Measurements from ENCODE around the gene ACADVL.
"Not testable (repeated sequence)": the region's sequence is repeated elsewhere in the genome, so short reads cannot be mapped to it uniquely, and the experiment has no call there.

ACADVL gene

GRCh38 chr17:7235693-7236665 is 16.2 kb downstream of the ACADVL start:
- DNase-seq: no peak

GRCh38 chr17:7236808-7237207 is 17.1 kb downstream of the ACADVL start:
- DNase-seq: no peak

- no peak for DNase-seq
Observed at GRCh38 chr17:7237266-7237760, 17.6 kb downstream of the ACADVL start.

- DNase-seq: no peak
Observed at GRCh38 chr17:7237761-7238419, 18.2 kb downstream of the ACADVL start.

GRCh38 chr17:7238420-7239090 is 18.8 kb downstream of the ACADVL start:
- DNase-seq: no peak

- peak; percentile 88 to 92 for DNase-seq
Observed at GRCh38 chr17:7239091-7240027, 19.6 kb downstream of the ACADVL start, which contains the start of gene PHF23. PHF23 (minus strand) TSS chr17:7239457; CDS start chr17:7239279, 178 bp downstream.

- DNase-seq: no peak
Observed at GRCh38 chr17:7240375-7240774, 20.6 kb downstream of the ACADVL start.

DNA sequence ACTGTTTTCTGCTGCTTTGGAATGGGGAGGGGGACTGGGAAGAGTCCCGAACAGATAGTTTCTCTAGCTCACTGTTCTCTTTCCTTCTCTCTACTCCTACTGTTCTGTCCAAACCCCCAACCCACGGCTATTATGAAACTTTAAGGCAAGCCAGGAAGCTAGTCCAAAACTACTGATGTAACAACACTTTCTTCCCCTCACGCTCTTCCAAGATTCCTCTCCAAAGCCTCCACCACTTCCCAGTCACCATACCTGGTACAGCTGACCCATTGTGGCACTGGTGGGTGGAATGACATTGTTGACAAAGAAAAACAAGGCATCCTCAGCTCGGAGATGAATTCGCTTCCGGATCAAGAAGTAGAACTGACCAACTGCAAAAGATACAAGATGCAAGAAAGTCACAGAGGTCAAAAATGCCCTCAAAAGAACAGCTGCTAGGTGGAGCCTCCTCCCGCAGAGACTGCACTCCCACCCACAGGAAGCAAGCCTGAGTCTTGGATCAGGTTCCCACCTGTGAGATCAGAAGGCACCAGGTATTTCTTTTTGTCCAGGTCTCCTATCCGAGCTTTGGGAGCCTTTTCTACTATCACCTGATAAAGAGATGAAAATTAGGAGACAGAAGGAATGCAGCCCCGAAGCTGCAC is 21.5 kb downstream of the ACADVL start:
- no peak for DNase-seq

GRCh38 chr17:7241783-7242716 is 22.3 kb downstream of the ACADVL start, which contains the start of gene GABARAP:
GABARAP (minus strand) TSS chr17:7242449; CDS start chr17:7242330, 119 bp downstream.
- peak; percentile 59 to 80 for DNase-seq

- peak; percentile 71 to 93 for DNase-seq
Observed at GRCh38 chr17:7242717-7243452, 23.1 kb downstream of the ACADVL start.

DNA sequence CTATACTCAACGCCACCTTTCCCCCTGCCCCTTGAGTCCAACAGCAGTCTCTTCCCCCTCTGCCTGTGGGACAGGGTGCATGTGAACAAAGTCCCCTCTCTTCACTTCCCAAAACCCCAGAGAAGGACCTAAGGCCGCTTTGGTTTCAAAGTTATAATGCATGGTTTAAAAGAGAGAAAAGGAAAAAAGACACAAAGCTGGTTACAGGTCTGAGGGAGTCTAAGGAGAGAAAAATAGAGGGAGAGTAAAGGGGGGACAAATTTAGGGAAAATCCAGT is 23.7 kb downstream of the ACADVL start:
- DNase-seq: no peak

- not testable (repeated sequence) for DNase-seq
Observed at GRCh38 chr17:7243838-7244237, 24.1 kb downstream of the ACADVL start.

DNA sequence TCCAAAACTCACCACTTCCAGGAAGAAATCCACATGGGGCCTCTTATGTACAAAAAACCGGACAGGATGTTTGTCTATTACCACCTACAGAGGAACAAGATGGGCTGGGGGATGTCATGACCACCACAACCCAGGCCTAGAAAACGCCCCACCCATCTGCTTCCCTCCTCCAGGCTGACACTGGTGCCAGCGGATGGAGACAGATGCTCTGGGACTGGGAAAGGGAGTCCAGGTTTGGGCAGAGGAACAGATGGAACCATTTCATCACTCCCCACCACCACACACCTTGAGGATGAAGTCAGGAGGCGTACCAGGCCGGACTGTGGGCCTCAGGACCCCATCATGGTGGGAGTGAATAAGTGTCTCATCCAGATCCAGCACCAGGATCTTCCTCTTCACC is 27.0 kb downstream of the ACADVL start:
- DNase-seq: no peak

DNA sequence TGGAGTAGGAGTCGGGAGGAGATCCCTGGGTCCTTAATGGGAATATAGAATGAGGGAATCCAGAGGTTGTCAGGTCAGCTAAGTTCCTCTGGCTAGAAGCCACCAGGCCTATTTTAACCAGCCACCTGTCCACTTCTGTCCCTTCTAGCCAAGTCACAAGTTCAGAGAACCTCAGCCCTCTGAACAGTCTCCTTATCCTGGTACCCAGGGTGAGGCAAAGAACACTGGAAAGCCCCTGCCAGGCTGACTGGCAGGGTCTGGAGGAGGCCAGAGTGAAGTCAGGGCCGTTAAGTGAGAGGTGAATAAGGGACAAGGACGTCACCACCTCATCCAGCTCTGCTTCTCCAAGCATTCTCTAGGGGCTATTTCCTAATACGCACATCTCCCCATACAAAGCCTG is 29.1 kb downstream of the ACADVL start:
- no peak for DNase-seq

DNA sequence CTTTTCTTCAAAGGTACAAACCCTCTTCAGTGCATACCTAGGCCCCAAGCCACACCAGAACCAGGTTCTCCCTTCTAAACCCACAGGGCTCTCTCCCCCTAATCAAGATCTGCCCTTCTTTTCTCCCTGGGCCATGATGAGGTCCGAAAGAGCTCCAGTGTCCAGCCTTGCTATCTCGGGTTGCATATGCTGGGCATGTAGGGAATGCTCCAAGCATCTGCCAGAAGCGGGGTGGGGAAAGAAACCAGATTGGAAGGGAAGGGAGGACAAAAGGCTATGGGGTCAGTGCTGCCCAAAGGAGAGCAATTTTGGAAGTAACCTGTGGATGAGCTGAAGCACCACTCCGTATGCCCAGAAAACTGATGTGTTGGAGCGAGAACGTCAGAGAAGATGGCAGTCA is 29.5 kb downstream of the ACADVL start:
- no peak for DNase-seq

DNA sequence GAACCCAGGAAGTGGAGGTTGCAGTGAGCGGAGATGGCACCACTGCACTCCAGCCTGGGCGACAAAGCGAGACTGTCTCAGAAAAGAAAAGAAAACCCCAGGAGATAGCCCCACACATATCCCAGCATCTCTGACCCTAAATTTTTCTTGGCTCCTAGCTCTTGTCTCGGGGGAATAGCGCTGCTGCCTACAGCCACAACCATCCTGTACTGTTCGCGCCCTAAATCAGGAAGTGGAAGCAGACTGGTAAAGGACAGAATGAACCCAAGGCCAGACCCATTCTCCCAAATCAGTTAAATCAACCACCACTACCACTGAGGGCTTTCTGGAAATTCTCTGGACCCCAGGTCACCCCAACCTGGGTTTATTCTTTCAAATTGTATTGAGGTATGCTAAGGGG is 30.1 kb downstream of the ACADVL start:
- no peak for DNase-seq

DNA sequence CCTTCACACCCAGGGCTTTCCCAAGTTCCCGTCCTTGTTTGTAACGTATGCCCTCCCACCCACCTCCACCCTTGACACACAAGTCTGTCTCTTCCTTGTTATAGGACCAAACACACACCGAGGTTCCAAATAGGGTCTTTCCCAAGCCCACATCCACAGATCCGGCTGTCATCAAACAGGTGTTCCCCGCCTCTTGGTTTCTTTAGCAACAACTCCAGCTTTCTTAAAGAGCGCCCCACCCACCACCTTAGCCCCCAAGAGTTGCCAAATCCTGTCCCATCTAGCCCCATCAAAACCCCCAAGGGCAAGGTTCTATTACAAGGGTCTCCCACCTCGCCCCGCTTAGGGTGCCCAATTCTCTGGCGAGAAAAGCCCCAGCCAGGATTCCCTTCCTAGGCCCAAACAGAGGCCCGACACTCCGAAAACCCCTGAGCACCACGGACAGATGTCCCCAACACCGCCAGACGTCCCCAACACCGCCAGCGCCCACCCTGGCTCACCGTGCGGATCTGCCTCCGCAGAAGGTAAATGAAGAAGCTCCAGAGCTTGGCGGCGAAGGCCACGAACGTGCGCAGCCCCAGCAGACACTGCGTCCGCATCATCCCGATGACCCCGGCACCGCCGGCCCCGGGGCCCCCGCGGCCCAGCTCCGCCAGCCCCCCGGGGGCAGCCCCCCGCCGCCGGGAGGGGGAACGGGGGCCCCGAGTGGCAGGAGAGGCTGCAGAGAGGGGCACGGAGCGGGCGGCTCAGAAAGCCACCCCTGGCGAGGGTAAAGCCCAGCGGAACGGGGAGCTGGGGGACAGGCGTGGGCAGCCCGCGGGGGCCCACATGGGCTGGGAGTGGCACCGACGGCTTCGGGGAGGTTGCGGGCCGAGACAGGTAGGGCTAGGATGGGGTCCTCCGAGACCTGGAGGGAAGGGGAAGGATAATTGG is 31.2 kb downstream of the ACADVL start:
- DNase-seq: no peak

- DNase-seq: peak; percentile 86 to 89
Observed at GRCh38 chr17:7251661-7252175, 32.0 kb downstream of the ACADVL start, which contains the start of gene CTDNEP1. CTDNEP1 (minus strand) TSS chr17:7251734; CDS start chr17:7251296, 438 bp downstream.
